Measurements from ENCODE around the gene WDR46. TPM values are rescaled to one million over a fixed set of nuclear protein-coding genes. Genes with fewer than 3 reads are reported as not detected.
"Not testable (repeated sequence)": the region's sequence is repeated elsewhere in the genome, so short reads cannot be mapped to it uniquely, and the experiment has no call there.

WDR46 gene
- polyA plus RNA-seq, 3 donors, result 57.3 to 72.6 (median 66.4) TPM

- no peak for DNase-seq (ENCODE audit: extremely low read depth in 1 of 11, low read depth in 9 of 11, low spot score in 4 of 11)
Observed at GRCh38 chr6:33296797-33297405, 7.9 kb upstream of the WDR46 start.

- DNase-seq (ENCODE audit: extremely low read depth in 1 of 11, low read depth in 9 of 11, low spot score in 4 of 11), result no peak
Observed at GRCh38 chr6:33295621-33296369, 6.8 kb upstream of the WDR46 start.

GRCh38 chr6:33294086-33294823 lies 5.2 kb upstream of the WDR46 start:
- no peak for DNase-seq (ENCODE audit: extremely low read depth in 1 of 11, low read depth in 9 of 11, low spot score in 4 of 11)

- no peak for DNase-seq (ENCODE audit: extremely low read depth in 1 of 11, low read depth in 9 of 11, low spot score in 4 of 11)
Observed at GRCh38 chr6:33292996-33293682, 4.1 kb upstream of the WDR46 start.

GRCh38 chr6:33290459-33290858 lies 1.4 kb upstream of the WDR46 start:
- DNase-seq (ENCODE audit: extremely low read depth in 1 of 11, low read depth in 9 of 11, low spot score in 4 of 11), result no peak

- DNase-seq (ENCODE audit: extremely low read depth in 1 of 11, low read depth in 9 of 11, low spot score in 4 of 11), result no peak
Observed at GRCh38 chr6:33289784-33290315, 811 bp upstream of the WDR46 start.

GRCh38 chr6:33288141-33288920 lies 708 bp downstream of the WDR46 start:
- DNase-seq (ENCODE audit: extremely low read depth in 1 of 11, low read depth in 9 of 11, low spot score in 4 of 11), result no peak

- no peak for DNase-seq (ENCODE audit: extremely low read depth in 1 of 11, low read depth in 9 of 11, low spot score in 4 of 11)
Observed at GRCh38 chr6:33286946-33287914, 1.8 kb downstream of the WDR46 start.

- DNase-seq (ENCODE audit: extremely low read depth in 1 of 11, low read depth in 9 of 11, low spot score in 4 of 11), result not testable (repeated sequence)
Observed at GRCh38 chr6:33285214-33285613, 3.8 kb downstream of the WDR46 start.

GRCh38 chr6:33280539-33280938 lies 8.5 kb downstream of the WDR46 start:
- no peak for DNase-seq (ENCODE audit: extremely low read depth in 1 of 11, low read depth in 9 of 11, low spot score in 4 of 11)

- DNase-seq (ENCODE audit: extremely low read depth in 1 of 11, low read depth in 9 of 11, low spot score in 4 of 11), result peak in 1 of 11 donors; percentile 28
Observed at GRCh38 chr6:33279971-33280511, 9.0 kb downstream of the WDR46 start.

- DNase-seq (ENCODE audit: extremely low read depth in 1 of 11, low read depth in 9 of 11, low spot score in 4 of 11), result no peak
Observed at GRCh38 chr6:33279257-33279695, 9.8 kb downstream of the WDR46 start.

GRCh38 chr6:33278810-33279209 lies 10.2 kb downstream of the WDR46 start:
- no peak for DNase-seq (ENCODE audit: extremely low read depth in 1 of 11, low read depth in 9 of 11, low spot score in 4 of 11)

- no peak for DNase-seq (ENCODE audit: extremely low read depth in 1 of 11, low read depth in 9 of 11, low spot score in 4 of 11)
Observed at GRCh38 chr6:33278392-33278741, 10.7 kb downstream of the WDR46 start.

GRCh38 chr6:33277663-33278391 lies 11.2 kb downstream of the WDR46 start:
- DNase-seq (ENCODE audit: extremely low read depth in 1 of 11, low read depth in 9 of 11, low spot score in 4 of 11), result no peak

GRCh38 chr6:33276864-33277662 lies 12.0 kb downstream of the WDR46 start, which contains the start of gene B3GALT4:
Gene B3GALT4 (plus strand): TSS chr6:33277123. CDS start chr6:33277420, 297 bp downstream.
- peak in 5 of 11 donors; percentile 30 to 78 (median 58) for DNase-seq (ENCODE audit: extremely low read depth in 1 of 11, low read depth in 9 of 11, low spot score in 4 of 11)
